Stimulated activated naive CD8-positive, alpha-beta T cell treated with anti-CD3 and anti-CD28 coated beads, Interleukin-15, amount 100 ng/mL, for 72 hours (primary cell): ENCODE measurements around the gene RUNX2.

Experiments
- ATAC-seq: fragments of 150-1000 bp; cut with Tn5 transposase; 2 replicates; pipeline ENCODE4 v1.10.0; 2021; ENCODE audit warnings: mild to moderate bottlenecking, moderate library complexity
- DNase-seq, 2 donors: peaks; one replicate each; pipeline ENCODE4 v3.0.0; 2021 to 2022
- H3K27ac Mint-ChIP-seq, 2 donors: one replicate each; pipeline ENCODE4 v1.8.0; 2022; ENCODE audit warnings: mild to moderate bottlenecking in 2 of 2, mixed read lengths in 2 of 2, moderate library complexity in 2 of 2
- H3K27me3 Mint-ChIP-seq: one replicate; pipeline ENCODE4 v1.8.0; 2022; ENCODE audit warnings: mixed read lengths
- H3K4me1 Mint-ChIP-seq: one replicate; pipeline ENCODE4 v1.8.0; 2022; ENCODE audit warnings: mild to moderate bottlenecking, mixed read lengths
- H3K4me3 Mint-ChIP-seq, 2 donors: one replicate each; pipeline ENCODE4 v1.8.0; 2022; ENCODE audit warnings: mild to moderate bottlenecking in 2 of 2, mixed read lengths in 2 of 2, moderate library complexity in 1 of 2
- H3K9me3 Mint-ChIP-seq, 2 donors: one replicate each; pipeline ENCODE4 v1.8.0; 2022; ENCODE audit warnings: mixed read lengths in 2 of 2

The RUNX2 gene

DNA sequence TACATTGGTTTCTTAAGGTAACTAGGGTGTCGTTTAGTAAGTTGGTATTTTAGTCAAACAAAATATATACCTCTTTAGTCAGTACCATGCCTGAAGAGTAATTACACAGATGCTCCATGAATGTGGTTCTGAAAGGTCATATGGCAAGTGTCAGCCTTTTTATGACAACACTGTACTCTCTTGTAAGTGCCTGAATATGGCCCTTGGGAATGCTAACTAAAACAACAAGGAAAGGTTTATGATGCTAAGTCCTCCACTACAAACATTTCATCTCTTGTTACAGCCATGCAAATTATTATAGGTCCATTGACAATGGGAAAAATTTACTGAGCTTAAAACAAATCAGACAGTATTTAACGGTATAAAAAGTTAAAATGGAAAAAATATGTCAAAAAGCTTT is 88.6 kb downstream of the RUNX2 start:
- Mint-ChIP-seq H3K9me3 (no peaks in the 10 kb centered on the region), H3K27ac (no peak overlapping the region), H3K4me1 (peaks cover 44% of the 10 kb centered on the region), H3K27me3 (no peaks in the 10 kb centered on the region), H3K4me3 (no peak overlapping the region)
- ATAC-seq: no peak
- DNase-seq: no peak

DNA sequence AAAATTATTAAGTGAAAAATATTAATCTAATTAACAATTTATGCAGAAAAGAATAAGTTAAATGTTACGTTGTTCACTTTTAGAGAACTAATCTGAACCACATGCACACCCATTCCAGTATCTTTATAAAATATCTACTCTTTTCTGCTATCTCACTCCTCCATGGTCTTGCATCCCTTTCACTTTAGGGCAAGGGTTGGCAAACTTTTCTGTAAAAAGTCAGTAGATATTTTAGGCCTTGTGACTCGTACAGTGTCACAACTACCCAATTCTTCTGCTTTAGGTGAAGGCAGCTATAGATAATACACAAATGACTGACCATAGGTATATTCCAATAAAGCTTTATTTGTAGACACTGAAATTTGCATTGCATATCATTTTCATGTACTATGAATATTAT is 89.3 kb downstream of the RUNX2 start:
- H3K27me3 Mint-ChIP-seq: no peaks in the 10 kb centered on the region
- H3K4me3 Mint-ChIP-seq: no peak overlapping the region
- ATAC-seq (no peak), DNase-seq (no peak)
- no peak overlapping the region for H3K27ac Mint-ChIP-seq
- H3K9me3 Mint-ChIP-seq: no peaks in the 10 kb centered on the region
- peaks cover 47% of the 10 kb centered on the region for H3K4me1 Mint-ChIP-seq

- ATAC-seq: peak; percentile 53
- DNase-seq: peak; percentile 66 to 74
- Mint-ChIP-seq H3K4me3 (peak overlapping the region; percentile 95 to 99), H3K27ac (peak overlapping the region in 1 of 2 donors; percentile 97), H3K9me3 (no peaks in the 10 kb centered on the region), H3K27me3 (no peaks in the 10 kb centered on the region), H3K4me1 (peaks cover 56% of the 10 kb centered on the region)
Observed at GRCh38 chr6:45419571-45420082, 91.5 kb downstream of the RUNX2 start.

DNA sequence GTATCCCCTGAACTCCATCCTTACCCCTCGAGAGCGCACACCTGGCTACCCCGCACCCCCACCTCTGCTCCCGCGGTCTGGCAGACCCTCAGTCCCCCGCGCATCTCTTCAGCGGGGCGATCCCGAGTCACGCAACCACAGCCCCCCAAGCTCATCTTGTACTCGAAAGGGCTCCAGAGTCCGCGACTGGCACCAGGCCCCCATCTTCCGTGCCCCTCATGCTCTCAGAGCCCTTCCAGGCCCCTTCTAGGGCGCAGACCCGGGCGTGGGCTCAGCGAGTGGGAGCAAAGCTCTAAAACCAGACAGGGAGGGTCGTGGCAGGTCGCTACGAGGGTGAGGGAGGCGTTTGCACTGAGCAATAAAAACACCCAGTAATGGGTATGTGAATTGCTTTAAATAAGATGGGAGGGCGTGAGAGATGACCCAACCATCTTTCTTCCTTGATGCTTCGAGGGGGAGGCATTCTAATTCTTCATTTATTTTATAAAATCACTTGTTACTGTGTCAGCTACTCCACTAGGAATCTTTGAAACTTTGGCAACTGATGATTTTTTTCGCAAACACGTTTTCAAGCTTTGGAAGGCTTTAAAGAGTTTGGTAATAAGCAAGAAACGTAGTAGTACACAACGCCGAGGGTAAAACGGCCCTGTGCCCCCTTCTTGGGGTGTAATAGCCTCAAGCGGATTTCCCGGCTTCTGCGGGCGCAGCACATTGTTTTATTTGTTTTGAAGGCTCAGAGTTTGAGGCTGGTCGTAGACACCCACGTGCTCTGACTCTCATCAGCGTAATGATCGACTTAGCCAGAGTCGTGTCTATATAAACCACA is 92.2 kb downstream of the RUNX2 start:
- Mint-ChIP-seq H3K4me3 (peak overlapping the region; percentile 95 to 99), H3K27ac (peak overlapping the region; percentile 97), H3K4me1 (peaks cover 57% of the 10 kb centered on the region), H3K27me3 (no peaks in the 10 kb centered on the region), H3K9me3 (no peaks in the 10 kb centered on the region)
- ATAC-seq (peak; percentile 25), DNase-seq (peak; percentile 55 to 69)

DNA sequence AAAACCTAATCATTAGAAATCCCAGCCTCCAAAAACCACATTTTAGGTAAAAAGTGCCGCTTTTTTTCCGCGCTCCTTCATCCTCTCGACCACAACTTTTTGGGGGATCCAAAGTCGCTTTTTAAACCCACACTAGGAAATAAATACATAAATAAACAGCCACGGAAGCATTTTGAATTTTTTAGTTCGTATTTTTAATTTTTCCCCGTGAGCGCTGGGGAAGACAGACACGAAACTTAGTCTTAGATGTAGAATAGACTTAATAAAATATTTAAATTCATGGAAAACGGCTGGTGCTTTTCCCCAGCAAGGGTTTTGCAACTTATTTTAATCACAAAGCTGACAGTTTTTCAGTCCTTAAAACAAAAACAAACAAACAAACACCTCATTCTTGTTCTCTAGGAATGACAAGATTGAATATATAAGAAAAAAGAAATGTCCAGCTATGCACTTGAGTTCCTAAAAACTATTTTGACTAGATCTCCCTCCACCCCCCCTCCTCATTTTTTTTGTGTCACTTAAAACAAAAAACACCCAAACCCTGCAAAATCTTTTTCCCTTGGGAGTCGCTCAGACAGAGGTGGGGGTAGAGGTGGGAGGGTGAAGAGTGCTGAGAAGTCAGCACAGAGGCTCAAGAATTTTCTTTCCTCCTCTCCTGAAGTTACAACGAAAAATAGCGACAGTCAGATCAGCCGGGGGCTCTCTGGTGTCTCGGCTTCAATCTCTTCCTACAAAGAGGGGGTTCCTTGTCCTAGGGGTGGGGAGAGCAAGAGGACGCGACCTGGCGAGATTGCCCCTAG is 93.0 kb downstream of the RUNX2 start:
- no peaks in the 10 kb centered on the region for H3K27me3 Mint-ChIP-seq
- peak overlapping the region; percentile 97 for H3K27ac Mint-ChIP-seq
- H3K4me1 Mint-ChIP-seq: peaks cover 49% of the 10 kb centered on the region

DNA sequence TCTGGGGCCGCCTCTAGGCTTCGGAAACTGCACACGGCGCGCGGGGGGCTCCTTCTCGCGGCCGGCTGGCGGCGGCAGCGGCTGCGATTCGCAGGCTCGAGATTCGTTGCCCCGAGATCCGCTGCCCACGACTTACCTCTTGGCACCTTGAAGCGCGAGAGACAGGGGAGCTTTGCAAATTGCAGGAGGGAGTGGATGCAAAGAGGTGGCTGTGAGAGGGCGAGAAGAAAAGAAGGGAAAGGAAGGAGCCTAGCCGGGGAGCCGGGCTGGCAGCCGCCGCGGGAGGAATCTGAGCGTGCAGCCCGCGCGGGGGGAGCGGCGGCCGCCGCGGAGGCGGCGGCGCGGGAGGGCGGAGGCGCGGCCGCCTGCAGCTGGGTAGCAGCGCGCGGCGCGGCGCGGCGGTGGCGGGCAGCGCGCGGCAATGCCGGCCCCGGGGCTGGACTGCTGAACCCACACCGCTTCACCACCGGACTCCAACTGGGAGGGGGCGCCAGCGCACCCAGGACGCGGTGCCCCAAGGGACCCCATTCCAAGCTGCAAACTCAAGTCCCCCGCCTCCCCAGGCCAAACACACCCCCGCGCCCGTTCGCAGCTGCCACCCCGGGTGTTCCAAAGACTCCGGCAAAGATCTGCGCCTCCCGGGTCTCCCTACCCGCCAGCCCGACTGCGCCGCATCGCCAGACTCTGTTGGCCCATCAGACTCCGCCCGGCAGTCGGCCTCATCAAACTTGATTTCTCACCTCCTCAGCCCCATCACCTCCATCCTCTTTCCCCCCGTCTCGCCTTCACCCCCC is 93.8 kb downstream of the RUNX2 start:
- Mint-ChIP-seq H3K27ac (peak overlapping the region; percentile 97 to 98), H3K4me1 (peaks cover 41% of the 10 kb centered on the region), H3K27me3 (no peaks in the 10 kb centered on the region), H3K9me3 (no peaks in the 10 kb centered on the region), H3K4me3 (peak overlapping the region; percentile 99 to 100)
- ATAC-seq (peak; percentile 48), DNase-seq (peak; percentile 70 to 73)

More for the DNA sequence above, 93.0 kb downstream of the RUNX2 start:
- no peak for ATAC-seq
- peak overlapping the region; percentile 95 to 99 for H3K4me3 Mint-ChIP-seq
- DNase-seq: no peak
- no peaks in the 10 kb centered on the region for H3K9me3 Mint-ChIP-seq

GRCh38 chr6:45422503-45423110 is 94.5 kb downstream of the RUNX2 start:
- Mint-ChIP-seq H3K4me1 (peaks cover 41% of the 10 kb centered on the region), H3K4me3 (peak overlapping the region; percentile 99 to 100), H3K27ac (peak overlapping the region; percentile 96 to 98), H3K27me3 (no peaks in the 10 kb centered on the region), H3K9me3 (no peaks in the 10 kb centered on the region)
- DNase-seq (peak; percentile 69 to 73), ATAC-seq (peak; percentile 59)

GRCh38 chr6:45423111-45423823 is 95.1 kb downstream of the RUNX2 start:
- peak; percentile 53 to 72 for DNase-seq

DNA sequence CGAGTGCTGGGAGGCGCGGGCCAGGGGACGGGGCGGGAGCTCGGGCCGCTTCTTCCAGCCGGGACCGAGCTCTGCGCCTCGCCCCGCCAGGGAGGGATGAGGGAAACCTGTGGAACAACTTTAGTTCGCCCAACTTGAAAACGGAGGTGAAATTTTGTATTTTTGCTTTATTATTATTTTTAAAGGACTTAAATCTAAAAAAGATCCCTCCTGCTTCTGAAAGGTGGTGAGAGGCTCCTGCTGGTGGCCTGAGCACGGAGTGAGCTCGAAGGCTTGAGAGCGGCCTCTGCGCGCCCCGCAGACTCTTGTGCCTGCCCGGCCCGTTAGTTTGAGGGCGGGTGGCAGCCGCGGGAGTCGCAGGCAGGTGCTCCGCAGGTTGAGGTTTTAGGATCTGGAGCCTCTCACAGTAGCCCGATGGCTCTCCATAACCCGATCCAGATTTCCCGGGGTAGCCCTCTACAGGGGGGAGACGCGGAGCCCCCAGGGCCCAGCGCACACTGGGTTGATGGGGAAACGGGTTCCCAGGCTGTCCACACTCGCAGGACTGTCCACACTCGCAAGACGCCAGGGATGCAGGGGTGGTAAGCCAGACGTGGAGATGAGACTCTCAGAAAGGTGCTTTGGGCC is 95.8 kb downstream of the RUNX2 start:
- H3K9me3 Mint-ChIP-seq: no peaks in the 10 kb centered on the region
- peak overlapping the region; percentile 27 to 78 for H3K27ac Mint-ChIP-seq
- ATAC-seq (no peak), DNase-seq (peak; percentile 15 to 16)
- H3K4me1 Mint-ChIP-seq: peaks cover 54% of the 10 kb centered on the region
- H3K27me3 Mint-ChIP-seq: no peaks in the 10 kb centered on the region
- H3K4me3 Mint-ChIP-seq: peak overlapping the region; percentile 40 to 100

More at GRCh38 chr6:45423111-45423823, 95.1 kb downstream of the RUNX2 start:
- peak overlapping the region; percentile 89 to 94 for H3K27ac Mint-ChIP-seq
- no peaks in the 10 kb centered on the region for H3K9me3 Mint-ChIP-seq
- peaks cover 48% of the 10 kb centered on the region for H3K4me1 Mint-ChIP-seq
- H3K27me3 Mint-ChIP-seq: no peaks in the 10 kb centered on the region
- H3K4me3 Mint-ChIP-seq: peak overlapping the region; percentile 99 to 100
- no peak for ATAC-seq

- Mint-ChIP-seq H3K4me3 (peak overlapping the region; percentile 40 to 100), H3K27me3 (no peaks in the 10 kb centered on the region), H3K4me1 (peaks cover 54% of the 10 kb centered on the region), H3K27ac (no peak overlapping the region), H3K9me3 (no peaks in the 10 kb centered on the region)
- DNase-seq: no peak
- ATAC-seq: no peak
Observed at GRCh38 chr6:45424451-45424861, 96.3 kb downstream of the RUNX2 start.

GRCh38 chr6:45426251-45426650 is 98.1 kb downstream of the RUNX2 start:
- peaks cover 55% of the 10 kb centered on the region for H3K4me1 Mint-ChIP-seq

DNA sequence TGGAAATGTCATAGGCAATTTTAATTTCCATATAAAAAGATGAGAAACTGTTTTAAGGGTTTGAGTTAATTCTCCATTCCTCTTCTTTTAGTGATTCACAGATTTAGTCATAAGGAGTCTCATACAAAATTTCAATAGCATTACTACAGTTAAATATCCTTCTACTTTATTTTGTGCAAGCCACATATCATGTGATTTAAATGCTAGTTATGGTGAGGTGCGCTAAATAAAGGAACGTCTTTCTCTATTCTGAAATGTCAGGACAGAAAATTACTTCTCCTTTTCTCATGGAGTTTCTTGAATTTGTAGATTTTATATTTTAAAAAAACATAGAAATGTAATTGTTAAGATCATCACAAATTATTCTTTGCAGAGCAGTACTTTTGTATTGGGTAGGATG is 99.6 kb downstream of the RUNX2 start:
- Mint-ChIP-seq H3K9me3 (no peaks in the 10 kb centered on the region), H3K4me1 (peaks cover 61% of the 10 kb centered on the region), H3K27me3 (no peaks in the 10 kb centered on the region), H3K27ac (no peak overlapping the region), H3K4me3 (peak overlapping the region; percentile 8 to 57)
- DNase-seq: no peak
- ATAC-seq: no peak

More at GRCh38 chr6:45426251-45426650, 98.1 kb downstream of the RUNX2 start:
- H3K27ac Mint-ChIP-seq: no peak overlapping the region
- no peak for ATAC-seq
- no peaks in the 10 kb centered on the region for H3K9me3 Mint-ChIP-seq
- DNase-seq: no peak
- H3K27me3 Mint-ChIP-seq: no peaks in the 10 kb centered on the region
- no peak overlapping the region for H3K4me3 Mint-ChIP-seq

DNA sequence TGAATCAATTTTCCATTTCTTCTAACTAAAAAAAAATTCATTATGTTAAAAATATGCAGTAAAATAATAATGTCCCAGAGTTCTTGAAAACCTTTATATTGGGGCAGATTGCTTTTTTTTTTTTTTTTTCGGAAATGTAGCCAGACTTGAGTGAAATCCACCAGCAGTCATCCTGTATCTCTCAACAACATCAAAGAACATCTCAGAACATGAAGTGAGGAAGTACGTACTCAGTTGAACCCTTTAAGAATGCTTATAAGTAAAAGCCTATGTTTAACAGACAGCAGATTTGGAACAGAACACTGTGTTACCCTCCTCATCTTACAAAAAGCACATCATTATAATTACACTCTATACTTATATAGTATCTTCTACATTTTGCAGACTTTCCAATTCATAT is 100.6 kb downstream of the RUNX2 start:
- Mint-ChIP-seq H3K4me3 (peak overlapping the region; percentile 13 to 31), H3K4me1 (peaks cover 64% of the 10 kb centered on the region), H3K27ac (no peak overlapping the region), H3K27me3 (no peaks in the 10 kb centered on the region), H3K9me3 (no peaks in the 10 kb centered on the region)
- ATAC-seq (no peak), DNase-seq (no peak)
